Loucy (cell line): ENCODE results near the gene PRR7.
A peak's percentile ranks its signal among the peaks of the same experiment; 100 is the strongest.

Source experiments
- H2AFZ ChIP-seq: fragments of 200-600 bp; sonication (generic); 2 replicates; pipeline ENCODE4 v1.6.0; 2016; ENCODE audit warnings: antibody characterized with exemption, mild to moderate bottlenecking, low read length, moderate library complexity
- H3F3A ChIP-seq: fragments of 200-600 bp; 2 replicates; pipeline ENCODE4 v1.6.0; 2016; ENCODE audit warnings: antibody characterized with exemption, low read depth, mild to moderate bottlenecking
- H3K27me3 ChIP-seq: fragments of 200-600 bp; sonication (generic); 2 replicates; pipeline ENCODE4 v1.6.1; 2014; ENCODE audit warnings: low read length, mild to moderate bottlenecking; ENCODE audit not compliant: insufficient read depth, poor library complexity, severe bottlenecking
- H3K36me3 ChIP-seq: fragments of 200-600 bp; sonication (generic); 2 replicates; pipeline ENCODE4 v1.6.1; 2016; ENCODE audit warnings: low read length; ENCODE audit not compliant: insufficient read depth
- H3K4me1 ChIP-seq: fragments of 200-600 bp; sonication (generic); 2 replicates; pipeline ENCODE4 v1.5.1; 2014; ENCODE audit warnings: low read length, mild to moderate bottlenecking; ENCODE audit not compliant: insufficient read depth, poor library complexity, severe bottlenecking
- H3K4me2 ChIP-seq: fragments of 200-600 bp; sonication (generic); 2 replicates; pipeline ENCODE4 v1.6.0; 2014; ENCODE audit warnings: antibody characterized with exemption, low read length, low read depth, mild to moderate bottlenecking; ENCODE audit not compliant: poor library complexity, severe bottlenecking
- H3K4me3 ChIP-seq: fragments of 200-600 bp; sonication (generic); 2 replicates; pipeline ENCODE4 v1.5.1; 2014; ENCODE audit warnings: low read length, mild to moderate bottlenecking, mixed read lengths; ENCODE audit not compliant: poor library complexity, severe bottlenecking
- H3K79me2 ChIP-seq: fragments of 200-600 bp; sonication (generic); 2 replicates; pipeline ENCODE4 v1.6.1; 2014; ENCODE audit warnings: low read length; ENCODE audit not compliant: insufficient read depth
- H3K9ac ChIP-seq: fragments of 200-600 bp; sonication (generic); 2 replicates; pipeline ENCODE4 v1.6.0; 2014; ENCODE audit warnings: mild to moderate bottlenecking, low read depth, low read length, moderate library complexity; ENCODE audit not compliant: poor library complexity, severe bottlenecking
- H3K9me2 ChIP-seq: fragments of 200-600 bp; sonication (generic); replicated peaks from 2 replicates; pipeline ENCODE4 v1.6.1; 2016; ENCODE audit warnings: low read depth, low read length, mixed read lengths
- H3K9me3 ChIP-seq: fragments of 200-600 bp; sonication (generic); 2 replicates; pipeline ENCODE4 v1.6.1; 2014; ENCODE audit warnings: mild to moderate bottlenecking, antibody characterized with exemption, low read length, low read depth; ENCODE audit not compliant: insufficient read depth
- H4K20me1 ChIP-seq: fragments of 200-600 bp; sonication (generic); 2 replicates; pipeline ENCODE4 v1.6.0; 2014; ENCODE audit warnings: antibody characterized with exemption, low read length, mild to moderate bottlenecking; ENCODE audit not compliant: insufficient read depth, poor library complexity, severe bottlenecking
- EZH2phosphoT487 ChIP-seq: fragments of 200-600 bp; IDR thresholded peaks from 2 replicates; pipeline ENCODE4 v1.6.1; 2018; ENCODE audit warnings: antibody characterized with exemption, mild to moderate bottlenecking, moderate library complexity, borderline replicate concordance
- TF ChIP-seq, protein P1 (sequence below): fragments of 200-600 bp; sonication (generic); conservative IDR thresholded peaks from 2 replicates; pipeline ENCODE4 v1.5.1; 2014; ENCODE audit warnings: mild to moderate bottlenecking, antibody characterized with exemption, low read length

Gene PRR7

DNA sequence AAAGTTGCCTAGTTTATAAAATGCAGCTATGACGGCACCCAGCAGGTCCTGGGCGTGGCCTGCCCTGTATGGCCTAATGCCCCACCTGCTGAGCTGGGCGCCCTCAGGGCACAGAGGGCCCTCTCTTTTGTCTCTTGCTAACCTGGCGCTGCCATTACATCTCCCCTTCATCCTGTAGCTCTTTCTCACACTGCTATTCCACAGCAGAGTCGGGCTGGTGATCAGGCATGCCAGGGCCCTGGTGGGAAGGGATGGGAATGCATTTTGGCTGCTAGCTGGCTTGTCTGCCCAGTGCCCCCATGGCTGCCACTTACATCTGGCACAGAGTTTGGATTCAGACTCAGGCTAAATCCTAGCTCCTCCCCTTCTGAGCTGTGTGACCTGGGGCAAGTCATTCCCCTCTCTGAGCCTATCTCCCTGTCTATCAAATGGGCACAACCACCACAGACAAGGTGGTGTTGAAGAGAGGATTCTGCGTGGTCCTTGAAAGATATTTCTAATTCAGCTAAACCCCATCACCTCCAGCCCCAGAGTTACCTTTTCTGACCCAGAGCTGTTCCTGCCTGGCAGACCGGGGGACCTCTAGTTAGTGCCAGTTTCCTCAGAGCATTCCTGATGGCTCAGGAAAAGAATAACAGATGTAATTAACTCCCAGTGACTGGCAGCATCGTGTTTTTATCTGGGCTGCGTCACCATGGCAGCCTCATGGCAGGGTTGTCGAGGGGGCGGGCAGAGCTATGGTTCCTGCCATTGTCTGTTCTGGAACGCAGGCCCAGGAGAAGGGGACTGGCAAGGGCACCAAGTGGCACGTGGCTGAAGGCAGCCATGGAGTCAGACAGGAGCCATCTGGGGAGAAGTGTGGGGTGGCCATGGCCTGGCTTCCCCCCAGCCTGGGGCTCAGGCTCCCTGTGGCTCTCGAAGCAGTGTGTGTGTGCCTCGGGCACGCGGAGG is 6.3 kb downstream of the PRR7 start:
- no peaks in the 10 kb centered on the region; the same call in 1 of the 2 replicates for H3F3A ChIP-seq
- no peak overlapping the region for H3K4me2 ChIP-seq
- H3K4me1 ChIP-seq: no peaks in the 10 kb centered on the region
- no peaks in the 10 kb centered on the region for H3K36me3 ChIP-seq
- H3K9ac ChIP-seq: no peak overlapping the region
- no peak overlapping the region for H2AFZ ChIP-seq
- H3K9me2 ChIP-seq: no peaks in the 10 kb centered on the region
- no peaks in the 10 kb centered on the region for H3K27me3 ChIP-seq
- H3K9me3 ChIP-seq: no peaks in the 10 kb centered on the region
- no peak overlapping the region for H3K4me3 ChIP-seq
- TF ChIP-seq, protein P1, sequence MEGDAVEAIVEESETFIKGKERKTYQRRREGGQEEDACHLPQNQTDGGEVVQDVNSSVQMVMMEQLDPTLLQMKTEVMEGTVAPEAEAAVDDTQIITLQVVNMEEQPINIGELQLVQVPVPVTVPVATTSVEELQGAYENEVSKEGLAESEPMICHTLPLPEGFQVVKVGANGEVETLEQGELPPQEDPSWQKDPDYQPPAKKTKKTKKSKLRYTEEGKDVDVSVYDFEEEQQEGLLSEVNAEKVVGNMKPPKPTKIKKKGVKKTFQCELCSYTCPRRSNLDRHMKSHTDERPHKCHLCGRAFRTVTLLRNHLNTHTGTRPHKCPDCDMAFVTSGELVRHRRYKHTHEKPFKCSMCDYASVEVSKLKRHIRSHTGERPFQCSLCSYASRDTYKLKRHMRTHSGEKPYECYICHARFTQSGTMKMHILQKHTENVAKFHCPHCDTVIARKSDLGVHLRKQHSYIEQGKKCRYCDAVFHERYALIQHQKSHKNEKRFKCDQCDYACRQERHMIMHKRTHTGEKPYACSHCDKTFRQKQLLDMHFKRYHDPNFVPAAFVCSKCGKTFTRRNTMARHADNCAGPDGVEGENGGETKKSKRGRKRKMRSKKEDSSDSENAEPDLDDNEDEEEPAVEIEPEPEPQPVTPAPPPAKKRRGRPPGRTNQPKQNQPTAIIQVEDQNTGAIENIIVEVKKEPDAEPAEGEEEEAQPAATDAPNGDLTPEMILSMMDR: no peak
- no peak for TF ChIP-seq EZH2phosphoT487
- H4K20me1 ChIP-seq: peaks cover 13% of the 10 kb centered on the region
- no peaks in the 10 kb centered on the region for H3K79me2 ChIP-seq

DNA sequence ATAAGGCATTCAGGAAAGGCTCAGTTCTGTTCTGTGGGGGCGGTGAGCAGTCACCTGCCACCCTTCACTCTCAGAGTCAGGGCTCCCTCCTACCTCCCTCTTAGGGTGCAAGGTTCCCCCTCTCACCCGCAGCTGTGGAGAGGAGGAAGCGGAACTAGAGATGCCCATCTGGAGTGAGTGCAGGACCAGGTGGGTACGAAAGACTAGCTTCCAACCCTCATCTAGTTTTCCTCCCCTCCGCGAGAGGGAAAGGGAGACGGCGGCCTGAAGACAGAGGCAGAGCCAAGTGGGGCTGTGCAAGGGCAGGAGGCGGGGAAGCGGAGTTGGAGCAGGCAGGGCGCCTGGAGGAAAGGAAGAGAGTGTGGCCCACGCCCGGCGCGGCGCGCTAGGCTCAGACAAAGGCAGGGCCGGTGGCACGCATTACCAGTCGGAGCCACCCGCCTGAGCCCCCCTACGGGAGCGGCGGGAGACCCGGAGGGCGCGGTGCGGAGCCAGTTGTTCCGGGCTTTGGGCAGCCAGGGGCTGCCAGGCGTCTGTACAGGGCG is 7.3 kb downstream of the PRR7 start:
- peak overlapping the region; percentile 64 for H3K4me2 ChIP-seq
- H4K20me1 ChIP-seq: peaks cover 13% of the 10 kb centered on the region
- H3F3A ChIP-seq: no peaks in the 10 kb centered on the region; the same call in 1 of the 2 replicates
- TF ChIP-seq EZH2phosphoT487: no peak
- TF ChIP-seq, protein P1: no peak
- peak overlapping the region; percentile 90 for H3K9ac ChIP-seq
- H3K4me1 ChIP-seq: no peaks in the 10 kb centered on the region
- H3K9me2 ChIP-seq: no peaks in the 10 kb centered on the region
- peak overlapping the region; percentile 79 for H3K4me3 ChIP-seq
- H2AFZ ChIP-seq: no peak overlapping the region
- H3K36me3 ChIP-seq: no peaks in the 10 kb centered on the region
- H3K79me2 ChIP-seq: no peaks in the 10 kb centered on the region
- H3K27me3 ChIP-seq: no peaks in the 10 kb centered on the region
- H3K9me3 ChIP-seq: no peaks in the 10 kb centered on the region

DNA sequence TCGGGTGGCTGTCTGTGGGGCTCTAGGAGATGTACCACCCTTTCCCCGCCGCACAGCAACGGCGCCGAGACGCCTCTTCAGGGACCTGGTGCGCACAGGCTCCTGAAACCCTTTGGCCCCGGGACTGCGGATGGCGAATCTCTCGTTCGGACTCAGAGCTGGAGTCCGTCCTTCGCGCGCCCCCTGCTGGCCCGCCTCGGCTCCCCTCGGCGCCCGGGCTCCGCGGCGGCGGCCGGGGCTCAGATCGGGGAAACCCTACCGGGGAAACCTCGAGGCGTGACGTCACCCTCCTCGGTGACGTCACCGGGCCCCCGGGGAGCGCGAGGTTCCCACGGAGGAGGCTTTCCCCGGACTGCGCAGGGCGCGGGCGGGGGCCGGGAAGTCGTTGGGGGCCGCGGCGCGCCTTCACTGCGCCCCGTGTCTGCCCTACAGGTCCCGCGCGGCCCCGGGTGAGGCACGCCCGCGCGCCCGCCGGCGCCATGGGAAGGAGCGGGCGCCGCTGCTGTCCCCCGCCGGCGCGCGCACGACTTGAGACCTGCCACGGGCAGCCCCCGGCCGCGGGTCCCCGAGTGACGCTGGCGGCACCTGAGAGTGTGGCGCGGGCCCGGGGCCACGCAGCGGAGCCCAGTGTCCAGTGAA is 7.9 kb downstream of the PRR7 start:
- TF ChIP-seq, protein P1: peak; percentile 60
- no peak for TF ChIP-seq EZH2phosphoT487
- H3K27me3 ChIP-seq: no peaks in the 10 kb centered on the region

More for the DNA sequence above, 7.9 kb downstream of the PRR7 start:
- H3K4me2 ChIP-seq: peak overlapping the region; percentile 80
- no peaks in the 10 kb centered on the region for H3K79me2 ChIP-seq
- no peaks in the 10 kb centered on the region; the same call in 1 of the 2 replicates for H3F3A ChIP-seq
- H3K9me3 ChIP-seq: no peaks in the 10 kb centered on the region
- H2AFZ ChIP-seq: peak overlapping the region; percentile 73
- peak overlapping the region; percentile 79 for H3K4me3 ChIP-seq
- no peaks in the 10 kb centered on the region for H3K36me3 ChIP-seq
- peaks cover 13% of the 10 kb centered on the region for H4K20me1 ChIP-seq
- peak overlapping the region; percentile 90 for H3K9ac ChIP-seq
- H3K4me1 ChIP-seq: no peaks in the 10 kb centered on the region
- no peaks in the 10 kb centered on the region for H3K9me2 ChIP-seq
